Measurements from ENCODE around the gene EHD2.

The EHD2 gene

DNA sequence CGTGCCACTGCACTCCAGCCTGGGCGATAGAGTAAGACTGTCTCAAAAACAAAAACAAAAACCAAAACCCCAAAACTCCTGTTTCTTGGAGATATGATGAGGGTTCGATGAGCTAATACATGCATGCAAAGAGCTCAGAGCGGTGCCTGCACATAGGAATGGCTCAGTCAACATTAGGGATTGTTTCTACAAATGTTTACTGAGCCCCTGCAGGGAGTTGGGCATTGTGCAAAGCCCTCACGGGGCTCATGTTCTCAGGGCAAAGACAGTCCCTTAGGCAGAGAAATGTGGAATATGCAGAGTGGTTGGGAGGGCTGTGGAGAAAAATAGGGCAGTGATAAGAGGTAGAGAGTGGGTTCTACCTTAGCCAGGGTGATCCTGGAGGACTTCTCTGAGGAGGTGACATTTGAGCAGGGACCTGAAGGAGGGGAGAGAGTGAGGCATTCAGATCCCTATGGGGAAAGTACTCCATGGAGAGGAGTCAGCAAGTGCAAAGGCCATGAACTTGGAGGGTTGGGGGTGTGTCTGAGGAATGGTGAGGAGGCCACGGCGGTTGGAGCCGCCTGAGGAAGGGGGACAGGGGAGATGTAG, 1.5 kb upstream of the EHD2 start:
- TF ChIP-seq, protein P1, sequence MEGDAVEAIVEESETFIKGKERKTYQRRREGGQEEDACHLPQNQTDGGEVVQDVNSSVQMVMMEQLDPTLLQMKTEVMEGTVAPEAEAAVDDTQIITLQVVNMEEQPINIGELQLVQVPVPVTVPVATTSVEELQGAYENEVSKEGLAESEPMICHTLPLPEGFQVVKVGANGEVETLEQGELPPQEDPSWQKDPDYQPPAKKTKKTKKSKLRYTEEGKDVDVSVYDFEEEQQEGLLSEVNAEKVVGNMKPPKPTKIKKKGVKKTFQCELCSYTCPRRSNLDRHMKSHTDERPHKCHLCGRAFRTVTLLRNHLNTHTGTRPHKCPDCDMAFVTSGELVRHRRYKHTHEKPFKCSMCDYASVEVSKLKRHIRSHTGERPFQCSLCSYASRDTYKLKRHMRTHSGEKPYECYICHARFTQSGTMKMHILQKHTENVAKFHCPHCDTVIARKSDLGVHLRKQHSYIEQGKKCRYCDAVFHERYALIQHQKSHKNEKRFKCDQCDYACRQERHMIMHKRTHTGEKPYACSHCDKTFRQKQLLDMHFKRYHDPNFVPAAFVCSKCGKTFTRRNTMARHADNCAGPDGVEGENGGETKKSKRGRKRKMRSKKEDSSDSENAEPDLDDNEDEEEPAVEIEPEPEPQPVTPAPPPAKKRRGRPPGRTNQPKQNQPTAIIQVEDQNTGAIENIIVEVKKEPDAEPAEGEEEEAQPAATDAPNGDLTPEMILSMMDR (IDR thresholded peaks at IDR 0.05): no peak

DNA sequence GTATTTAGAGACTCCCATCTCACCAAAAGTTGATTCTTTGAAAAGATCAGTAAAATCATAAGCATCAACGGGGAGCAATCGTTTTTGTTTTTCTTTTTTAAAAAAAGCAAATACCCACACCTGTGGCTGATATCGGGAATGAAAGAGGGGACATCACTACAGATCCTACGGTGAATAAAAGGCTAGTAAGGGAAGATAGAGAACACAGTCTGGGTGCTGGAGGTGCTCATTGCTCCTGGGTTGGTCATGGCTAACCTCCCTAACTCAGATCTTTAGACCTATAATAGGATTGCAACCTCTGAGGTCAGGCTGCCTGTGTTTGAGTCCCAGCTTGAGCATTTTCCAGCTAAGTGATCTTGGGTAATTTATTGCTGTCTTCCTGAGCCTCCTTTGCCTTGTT, 1.1 kb downstream of the EHD2 start:
- TF ChIP-seq, protein P1 (IDR thresholded peaks at IDR 0.05): no peak

DNA sequence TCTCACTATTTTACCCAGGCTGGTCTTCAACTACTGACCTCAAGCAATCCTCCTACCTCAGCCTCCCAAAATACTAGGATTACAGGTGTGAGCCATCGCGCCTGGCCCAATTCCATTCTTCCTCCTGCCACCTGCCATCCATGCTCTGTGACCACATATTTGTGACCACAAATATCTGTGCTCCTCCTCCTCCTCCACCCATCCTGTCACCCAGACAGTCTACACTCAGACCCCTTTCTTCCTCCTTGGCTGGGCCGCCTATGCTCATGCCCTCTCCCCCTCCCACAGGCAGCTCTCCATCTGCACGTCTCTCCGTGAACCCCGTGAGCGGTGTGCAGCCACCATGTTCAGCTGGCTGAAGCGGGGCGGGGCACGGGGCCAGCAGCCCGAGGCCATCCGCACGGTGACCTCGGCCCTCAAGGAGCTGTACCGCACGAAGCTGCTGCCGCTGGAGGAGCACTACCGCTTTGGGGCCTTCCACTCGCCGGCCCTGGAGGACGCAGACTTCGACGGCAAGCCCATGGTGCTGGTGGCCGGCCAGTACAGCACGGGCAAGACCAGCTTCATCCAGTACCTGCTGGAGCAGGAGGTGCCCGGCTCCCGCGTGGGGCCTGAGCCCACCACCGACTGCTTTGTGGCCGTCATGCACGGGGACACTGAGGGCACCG, 3.2 kb downstream of the EHD2 start:
- TF ChIP-seq, protein P1 (IDR thresholded peaks at IDR 0.05): no peak

- TF ChIP-seq, protein P1 (IDR thresholded peaks at IDR 0.05): no peak
These were observed 6.0 kb downstream of the EHD2 start for GRCh38 chr19:47719047-47719859.

DNA sequence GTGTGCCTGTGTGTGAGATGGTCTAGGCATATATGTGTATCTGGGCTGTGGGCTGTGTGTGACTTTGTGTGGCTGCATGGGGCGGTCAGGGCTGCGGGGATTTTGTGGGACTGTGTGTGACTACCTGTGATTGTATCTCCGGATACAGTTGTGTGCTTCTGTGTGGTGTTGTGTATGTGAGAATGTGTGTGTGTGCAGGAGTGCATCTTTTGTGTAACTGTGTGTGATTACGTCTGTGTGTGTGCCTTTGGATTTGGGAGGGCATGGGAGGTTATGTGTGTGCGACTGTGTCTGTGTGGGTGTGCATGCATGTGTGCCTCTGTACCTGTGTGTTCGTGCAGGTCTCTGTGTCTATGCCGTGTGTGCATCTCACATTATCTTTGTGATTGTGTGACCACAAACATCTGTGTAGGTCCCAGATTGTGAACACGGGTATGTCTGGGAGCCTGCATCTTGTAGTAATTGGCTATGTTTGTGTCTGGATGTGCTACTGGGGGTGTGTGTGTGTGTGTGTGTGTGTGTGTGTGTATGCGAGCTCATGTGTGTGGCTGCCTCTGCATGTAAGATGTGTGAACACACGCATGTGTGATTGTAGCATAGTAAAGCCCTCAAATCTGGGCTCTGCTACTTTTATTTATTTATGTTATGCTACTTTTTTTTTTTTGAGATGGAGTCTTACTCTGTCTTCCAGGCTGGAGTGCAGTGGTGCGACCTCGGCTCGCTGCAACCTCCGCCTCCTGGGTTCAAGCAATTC, 7.6 kb downstream of the EHD2 start:
- TF ChIP-seq, protein P1 (IDR thresholded peaks at IDR 0.05): no peak

GRCh38 chr19:47723581-47723940, 10.3 kb downstream of the EHD2 start:
- TF ChIP-seq, protein P1 (IDR thresholded peaks at IDR 0.05): no peak

- TF ChIP-seq, protein P1 (IDR thresholded peaks at IDR 0.05): no peak
These were observed 12.7 kb downstream of the EHD2 start for GRCh38 chr19:47725759-47726401.

All from LNCAP (cell line).